Gastrocnemius medialis (tissue), 4 donors: Measurements from ENCODE around the gene CAMK2N2. TPM values are rescaled to one million over a fixed set of nuclear protein-coding genes. Genes with fewer than 3 reads are reported as not detected.

Experiments
- ATAC-seq, 2 donors: fragments of 150-250 bp; one replicate each; pipeline ENCODE4 v1.9.1; 2016
- DNase-seq, 2 donors: peaks; one replicate each; pipeline ENCODE4 v3.0.0-alpha.2; 2019
- H3K27ac ChIP-seq, 4 donors: fragments of 200-600 bp; sonication (generic); 1 replicate in 1 of 4; 2 replicates in 3 of 4; pipeline ENCODE4 v1.5.1; 2016 to 2018; ENCODE audit warnings: mild to moderate bottlenecking in 2 of 4, moderate library complexity in 1 of 4
- H3K27me3 ChIP-seq, 3 donors: fragments of 200-600 bp; sonication (generic) in 2 of 3; 1 replicate in 1 of 3; 2 replicates in 2 of 3; pipeline versions ENCODE4 v1.5.1 to v1.6.0; 2016 to 2019; ENCODE audit warnings: mild to moderate bottlenecking in 1 of 3, moderate library complexity in 1 of 3
- H3K36me3 ChIP-seq, 2 donors: fragments of 200-600 bp; sonication (generic) in 1 of 2; one replicate each; pipeline ENCODE4 v1.5.1; 2017 to 2018
- H3K4me1 ChIP-seq, 2 donors: fragments of 200-600 bp; sonication (generic) in 1 of 2; one replicate each; pipeline ENCODE4 v1.5.1; 2016 to 2017; ENCODE audit warnings: mild to moderate bottlenecking in 2 of 2
- H3K4me3 ChIP-seq, 4 donors: fragments of 200-600 bp; sonication (generic) in 3 of 4; 1 replicate in 1 of 4; 2 replicates in 3 of 4; pipeline ENCODE4 v1.5.1; 2016 to 2019; ENCODE audit warnings: mild to moderate bottlenecking in 2 of 4
- H3K9me3 ChIP-seq, 3 donors: fragments of 200-600 bp; sonication (generic) in 2 of 3; 1 replicate in 1 of 3; 2 replicates in 2 of 3; pipeline ENCODE4 v1.5.1; 2016 to 2019
- CTCF ChIP-seq, 5 experiments: fragments of 450-650 bp in 3 of 5; fragments of 200-600 bp in 2 of 5; sonication (generic) in 2 of 5; IDR thresholded peaks in 4 of 5; conservative IDR thresholded peaks in 1 of 5; 1 replicate in 4 of 5; 2 replicates in 1 of 5; pipeline ENCODE4 v1.5.1; 2016 to 2019; ENCODE audit warnings: antibody characterized with exemption in 5 of 5, mild to moderate bottlenecking in 3 of 5, moderate library complexity in 3 of 5
- POLR2A ChIP-seq, 2 donors: fragments of 450-650 bp; IDR thresholded peaks; one replicate each; pipeline ENCODE4 v1.6.1; 2017; ENCODE audit warnings: antibody characterized with exemption in 2 of 2, mild to moderate bottlenecking in 2 of 2, moderate library complexity in 2 of 2
- in situ Hi-C, 4 donors: fragments of 200-750 bp; cut with MboI; loops; one replicate each; pipeline versions ENCODE4 v1.15.0 to v1.8.0; 2017; ENCODE audit warnings: low sequenced_read_pairs in 4 of 4
- intact Hi-C: fragments of 100-400 bp; cut with DNase I; formaldehyde crosslinking; loops from one replicate; pipeline ENCODE4 v1.15.1; 2023; ENCODE audit warnings: low total_unique reads
- total RNA-seq, 4 donors: library from RNA; depleted of rRNA; stranded (reverse); fragments of >200 nt; gene quantifications; one replicate each; pipeline versions ENCODE4 v1.1.0 to v1.2.3, GENCODE V29; 2016

Gene CAMK2N2
- total RNA-seq, 4 donors from 2014 or later = not detected

DNA sequence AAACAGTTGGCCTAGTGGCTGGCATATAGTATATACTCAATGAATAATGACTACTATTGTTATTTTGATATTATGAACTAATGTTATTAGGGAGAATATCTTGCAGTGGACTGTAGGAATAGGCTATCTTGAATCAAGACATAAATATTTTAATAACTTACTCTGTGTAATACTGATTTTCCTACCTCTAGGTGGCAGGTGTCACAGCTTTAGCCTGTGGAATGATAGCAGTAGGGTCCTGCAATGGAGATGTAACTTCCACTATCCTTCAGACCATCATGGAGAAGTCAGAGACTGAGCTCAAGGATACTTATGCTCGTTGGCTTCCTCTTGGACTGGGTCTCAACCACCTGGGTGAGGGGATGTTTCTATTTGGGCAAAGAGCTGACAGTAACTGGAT is 44.2 kb upstream of the CAMK2N2 start:
- H3K27me3 ChIP-seq = no peaks in the 10 kb centered on the region
- in situ Hi-C loops = no loop called here
- no peak overlapping the region for H3K4me3 ChIP-seq
- DNase-seq = no peak
- peaks cover 22 to 90% of the 10 kb centered on the region in 2 donors for H3K36me3 ChIP-seq
- ATAC-seq = peak in 1 of 2 donors; percentile 49
- intact Hi-C loops = no loop called here
- peaks cover 5 to 8% of the 10 kb centered on the region in 2 donors for H3K4me1 ChIP-seq
- no peak overlapping the region for H3K27ac ChIP-seq
- H3K9me3 ChIP-seq = no peaks in the 10 kb centered on the region
- peak in 2 of 5 experiments; percentile 14 to 18 for TF ChIP-seq CTCF (IDR thresholded peaks at IDR 0.05 in 4 of 5, conservative IDR thresholded peaks at IDR 0.05 in 1 of 5)
- TF ChIP-seq POLR2A (IDR thresholded peaks at IDR 0.05) = no peak

GRCh38 chr3:184300378-184300720 is 39.0 kb upstream of the CAMK2N2 start:
- TF ChIP-seq POLR2A (IDR thresholded peaks at IDR 0.05) (no peak), CTCF (IDR thresholded peaks at IDR 0.05 in 4 of 5, conservative IDR thresholded peaks at IDR 0.05 in 1 of 5) (no peak)
- in situ Hi-C loops = no loop called here
- peaks cover 14 to 18% of the 10 kb centered on the region in 2 donors for H3K4me1 ChIP-seq
- DNase-seq (no peak), ATAC-seq (no peak)
- peak overlapping the region; percentile 70 to 93 (median 76) for H3K4me3 ChIP-seq
- H3K27me3 ChIP-seq = no peaks in the 10 kb centered on the region
- intact Hi-C loops = no loop called here
- peaks cover 18 to 53% of the 10 kb centered on the region in 2 donors for H3K36me3 ChIP-seq
- H3K27ac ChIP-seq = peak overlapping the region; percentile 81 to 93 (median 86)
- no peaks in the 10 kb centered on the region for H3K9me3 ChIP-seq

DNA sequence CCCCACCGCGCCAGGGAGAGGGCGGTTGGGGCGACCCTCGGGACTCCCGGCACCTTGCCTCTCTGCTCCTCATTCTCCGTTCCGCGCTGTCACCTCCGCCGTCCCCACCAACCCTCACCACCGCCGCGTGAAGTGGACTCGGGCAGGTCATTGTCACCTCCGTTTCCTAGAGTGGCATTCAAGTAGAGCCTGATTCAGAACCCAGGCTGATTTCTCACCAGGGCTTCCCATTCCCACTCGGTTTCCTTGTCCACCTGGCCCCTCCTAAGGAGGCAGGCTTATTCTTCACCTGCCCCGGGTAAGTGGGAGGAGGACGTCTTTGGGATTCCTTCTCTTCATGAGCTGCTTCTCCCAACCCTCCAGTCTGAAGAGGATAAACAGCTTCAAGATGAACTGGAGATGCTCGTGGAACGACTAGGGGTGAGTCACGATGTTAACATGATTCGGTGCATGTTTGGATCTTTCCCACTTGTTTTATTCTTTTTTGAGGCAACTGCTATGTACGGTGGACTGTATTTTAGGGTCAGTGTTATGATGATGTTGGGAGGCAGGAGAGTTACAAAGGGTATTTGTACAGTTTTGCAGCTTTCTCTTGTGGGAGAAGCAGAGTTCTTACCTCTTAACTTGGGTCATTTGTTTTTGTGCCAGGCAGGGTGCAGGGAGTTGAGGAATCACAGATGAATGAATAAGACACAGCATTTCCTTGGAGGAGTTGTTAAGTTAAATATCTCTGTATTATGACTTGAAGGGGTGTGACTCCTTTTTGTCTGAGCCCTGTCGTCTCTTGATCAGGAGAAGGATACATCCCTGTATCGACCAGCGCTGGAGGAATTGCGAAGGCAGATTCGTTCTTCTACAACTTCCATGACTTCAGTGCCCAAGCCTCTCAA is 38.4 kb upstream of the CAMK2N2 start:
- peaks cover 14 to 18% of the 10 kb centered on the region in 2 donors for H3K4me1 ChIP-seq
- no peak for DNase-seq
- H3K9me3 ChIP-seq = no peaks in the 10 kb centered on the region
- intact Hi-C loops (loop anchor here (1.0 to 10.0 kb wide), 9 partner anchors 15 to 415 kb away; partner anchors contain the start of genes ABCC5, ABCF3, AP2M1 and DVL3), in situ Hi-C loops (loop anchor here in 1 of 4 donors (25.0 kb wide), 1 partner anchor 412 kb away; the partner anchor contains the start of gene PARL)
- peaks cover 18 to 46% of the 10 kb centered on the region in 2 donors for H3K36me3 ChIP-seq
- H3K4me3 ChIP-seq = peak overlapping the region; percentile 70 to 93 (median 76)
- H3K27me3 ChIP-seq = no peaks in the 10 kb centered on the region
- peak overlapping the region; percentile 81 to 93 (median 86) for H3K27ac ChIP-seq
- TF ChIP-seq POLR2A (IDR thresholded peaks at IDR 0.05) (no peak), CTCF (IDR thresholded peaks at IDR 0.05 in 4 of 5, conservative IDR thresholded peaks at IDR 0.05 in 1 of 5) (no peak)
- ATAC-seq = peak; percentile 7 to 21

DNA sequence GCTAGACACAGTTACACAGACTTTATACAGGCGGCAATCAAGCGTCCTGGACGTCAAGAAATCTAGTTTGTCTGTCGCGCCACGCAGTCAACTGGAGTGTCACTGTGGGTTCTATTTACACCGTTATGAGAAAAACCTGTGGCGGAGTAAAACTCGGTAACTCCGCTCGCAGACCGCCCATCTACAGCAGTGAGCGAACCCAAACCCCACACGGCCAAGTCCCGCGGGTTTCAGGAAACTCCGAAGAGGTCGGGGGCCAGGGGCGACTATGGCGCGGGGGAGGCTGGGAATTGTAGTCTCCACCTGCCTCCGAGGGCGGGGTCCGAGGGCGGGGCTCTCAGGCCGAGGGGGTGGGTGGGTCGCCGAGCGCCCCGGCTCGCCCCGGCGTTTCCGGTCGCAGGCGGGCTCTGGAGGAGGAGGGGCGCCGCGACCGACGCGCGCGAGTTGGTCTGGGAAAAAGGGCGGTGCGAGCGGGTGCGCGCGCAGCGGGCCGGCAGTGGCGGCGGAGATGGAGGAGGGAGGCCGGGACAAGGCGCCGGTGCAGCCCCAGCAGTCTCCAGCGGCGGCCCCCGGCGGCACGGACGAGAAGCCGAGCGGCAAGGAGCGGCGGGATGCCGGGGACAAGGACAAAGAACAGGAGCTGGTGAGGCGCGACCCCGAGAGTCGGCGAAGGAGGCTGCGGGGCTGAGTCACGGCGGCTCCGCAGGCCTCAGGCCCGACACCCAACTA is 37.6 kb upstream of the CAMK2N2 start, which contains the start of gene PSMD2:
PSMD2 (plus strand) TSS at position 483 of the 729 bp plus-strand sequence; CDS start at position 509, 26 bp downstream.
- H3K4me1 ChIP-seq = peaks cover 14 to 18% of the 10 kb centered on the region in 2 donors
- in situ Hi-C loops = loop anchor here in 1 of 4 donors (25.0 kb wide), 1 partner anchor 412 kb away; the partner anchor contains the start of gene PARL

More for the DNA sequence above, 37.6 kb upstream of the CAMK2N2 start, which contains the start of gene PSMD2:
- Histone ChIP-seq H3K27ac (peak within 1 kb of the TSS; percentile 81 to 93 (median 86)), H3K27me3 (no peaks in the 10 kb centered on the region), H3K9me3 (no peaks in the 10 kb centered on the region), H3K4me3 (peak within 1 kb of the TSS; percentile 70 to 93 (median 76)), H3K36me3 (peaks cover 13 to 38% of the 10 kb centered on the region in 2 donors)
- DNase-seq (peak; percentile 97), ATAC-seq (peak; percentile 93 to 96)
- intact Hi-C loops = loop anchor here (1.0 to 10.0 kb wide), 10 partner anchors 15 to 414 kb away; partner anchors contain the start of genes ABCC5, ABCF3, AP2M1 and DVL3
- TF ChIP-seq CTCF (IDR thresholded peaks at IDR 0.05 in 4 of 5, conservative IDR thresholded peaks at IDR 0.05 in 1 of 5) = peak in 1 of 5 experiments; percentile 18
- TF ChIP-seq POLR2A (IDR thresholded peaks at IDR 0.05) = peak; percentile 94 to 98
